GM19025 (cell line): ENCODE results near the gene NECTIN1.
A peak's percentile ranks its signal among the peaks of the same experiment; 100 is the strongest.

Experiments
- ATAC-seq: cut with Tn5 transposase; IDR thresholded peaks from one replicate; pipeline ENCODE4 v1.9.1; 2021; ENCODE audit warnings: mild to moderate bottlenecking, low read depth, moderate library complexity; ENCODE audit not compliant: unreplicated experiment

NECTIN1 gene

DNA sequence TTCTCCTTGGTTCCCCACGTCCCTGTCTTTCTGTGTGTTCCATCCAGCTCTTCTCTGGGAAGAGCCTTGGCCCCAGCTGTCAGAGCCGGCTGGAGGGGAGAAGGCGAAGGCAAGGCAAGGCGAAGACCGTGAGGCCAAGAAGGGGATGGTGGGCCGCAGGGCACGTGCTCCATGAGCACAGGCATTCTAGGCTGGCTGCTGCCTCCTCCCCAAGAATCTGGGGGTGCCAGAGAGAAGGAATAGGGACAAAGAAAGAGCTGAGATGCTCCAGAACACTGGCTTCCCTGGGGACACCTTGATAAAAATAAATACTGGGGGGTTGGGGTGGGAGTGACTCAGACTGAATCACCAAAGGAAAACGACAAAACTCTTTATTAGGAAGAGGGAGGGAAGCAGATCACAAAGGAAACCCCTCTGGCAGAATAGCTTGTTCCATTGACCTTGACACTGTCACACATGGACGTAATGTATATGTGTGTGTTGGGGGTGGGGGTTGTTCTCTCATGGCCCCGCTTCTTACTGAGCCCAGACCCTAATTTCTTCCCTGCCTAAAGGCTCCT lies 52.5 kb downstream of the NECTIN1 start:
- ATAC-seq = no peak

DNA sequence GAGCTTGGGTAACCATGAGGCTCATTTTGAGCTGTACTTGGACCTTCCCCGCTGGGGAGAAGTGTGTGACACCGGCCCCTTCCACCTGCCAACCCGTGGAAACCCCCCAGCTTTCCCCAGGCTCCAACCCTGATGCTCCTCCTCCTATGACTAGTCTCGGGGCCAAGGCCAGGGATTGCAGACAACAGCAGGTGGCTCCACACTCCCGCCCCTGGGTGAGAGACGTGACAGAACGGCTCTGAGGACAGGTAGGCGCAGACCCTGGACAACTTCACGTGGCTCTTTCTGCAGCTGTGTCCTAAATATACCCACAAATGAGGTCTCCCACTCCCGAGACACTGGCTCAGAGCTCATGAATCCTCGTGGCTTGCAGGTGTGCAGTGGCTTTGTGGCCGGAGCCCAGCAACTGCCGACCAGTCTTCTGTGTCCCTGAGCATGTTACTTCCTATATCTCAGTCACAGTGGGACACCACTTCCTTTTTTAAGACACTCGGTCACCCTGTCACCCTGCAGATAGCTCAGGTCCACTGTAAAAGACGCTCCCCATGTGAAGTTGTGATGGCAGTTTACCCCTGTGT lies 55.2 kb downstream of the NECTIN1 start:
- ATAC-seq = peak; percentile 89

DNA sequence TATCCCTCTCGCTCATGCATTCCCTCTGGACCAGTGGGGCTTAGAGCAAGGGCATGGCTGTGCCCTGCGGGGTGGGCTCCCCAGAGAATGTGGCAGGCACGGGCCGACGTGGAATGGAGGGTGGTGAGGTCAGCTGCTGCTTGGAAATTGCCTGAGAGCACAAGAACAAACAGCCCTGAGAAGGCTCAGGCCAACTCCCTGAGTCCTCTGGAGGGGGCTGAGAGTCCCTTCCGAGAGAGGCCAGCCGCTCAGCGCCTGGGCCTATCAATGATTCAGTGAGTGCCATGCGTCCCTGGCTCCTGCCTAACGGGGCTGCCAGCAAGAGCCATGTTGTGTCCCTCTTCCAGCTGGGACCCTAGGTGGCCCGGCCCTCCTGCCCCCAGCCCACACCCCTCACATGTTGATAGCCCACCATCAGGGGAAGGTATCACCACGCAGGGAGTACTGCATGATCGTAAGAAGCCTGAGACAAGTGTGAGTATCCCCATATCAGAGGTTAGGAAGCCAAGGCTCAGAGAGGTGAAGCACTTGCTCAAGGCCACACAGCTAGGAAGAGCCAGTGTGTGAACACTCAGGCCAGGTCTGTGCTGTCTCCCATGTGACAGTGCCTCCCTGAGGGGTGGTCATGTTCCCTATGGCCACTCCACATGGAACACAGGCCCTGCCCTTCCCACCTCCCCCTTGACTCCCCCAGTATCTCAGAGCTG lies 55.8 kb downstream of the NECTIN1 start:
- ATAC-seq = no peak

DNA sequence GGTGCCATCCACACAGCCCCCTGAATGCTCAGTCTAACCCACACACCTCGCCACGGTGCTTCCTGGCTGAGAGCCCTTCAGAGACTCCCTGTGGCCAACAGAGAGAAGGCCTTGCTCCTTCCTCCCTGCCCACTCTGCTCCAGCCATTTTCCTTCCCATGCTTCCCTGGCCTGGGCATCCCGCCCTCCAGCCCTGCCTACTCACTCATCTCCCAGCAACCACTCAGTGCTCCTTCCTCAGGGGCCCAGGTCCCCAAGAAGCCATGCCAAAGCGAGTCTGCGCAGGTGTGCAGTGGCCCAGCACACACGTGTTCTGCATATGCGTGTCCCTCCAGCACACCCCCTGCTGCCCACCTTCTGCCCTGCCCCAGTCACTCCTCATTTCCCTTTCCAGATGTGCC lies 56.4 kb downstream of the NECTIN1 start:
- ATAC-seq = no peak

DNA sequence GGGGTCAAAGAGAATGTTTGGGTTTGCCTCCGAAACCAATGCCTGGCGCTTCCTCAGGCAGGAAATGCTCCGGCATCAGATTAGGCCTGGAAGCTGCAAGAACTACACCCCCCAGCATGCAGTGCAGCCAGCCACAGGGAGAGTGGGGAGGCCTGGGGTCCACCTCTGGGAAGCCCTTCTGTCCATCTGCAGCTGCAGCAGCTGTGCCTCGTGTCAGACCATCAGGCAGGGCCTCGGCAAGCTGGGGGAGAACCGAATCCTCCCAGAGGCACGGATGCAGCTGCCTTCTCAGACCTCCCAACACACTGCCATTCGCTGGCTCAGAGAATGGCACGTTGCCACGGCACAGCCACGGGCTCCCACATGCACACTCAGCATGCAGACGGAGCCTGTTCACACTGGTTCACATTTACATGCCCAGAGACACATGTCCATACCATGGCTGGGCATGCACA lies 57.4 kb downstream of the NECTIN1 start:
- ATAC-seq = no peak

DNA sequence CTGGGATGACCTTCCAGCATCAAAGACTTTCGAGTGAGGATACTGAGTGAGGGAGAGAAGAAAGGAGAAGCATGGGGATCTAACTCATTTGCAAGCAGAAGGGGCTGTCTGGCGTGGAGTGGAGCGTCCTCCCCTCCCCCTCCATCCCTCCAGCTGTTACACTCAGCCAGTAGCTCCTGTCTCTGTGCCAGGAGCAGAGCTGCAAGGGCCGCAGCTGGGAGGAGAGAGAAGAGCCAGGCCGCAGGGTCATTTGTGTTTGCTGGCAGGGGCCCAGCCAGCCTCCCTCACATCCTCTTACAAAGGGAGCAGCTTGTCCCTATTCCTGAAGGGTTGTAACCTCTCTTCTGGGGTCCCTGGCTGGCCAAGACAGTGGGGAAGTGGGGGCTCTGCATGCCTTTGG lies 57.9 kb downstream of the NECTIN1 start:
- no peak for ATAC-seq

DNA sequence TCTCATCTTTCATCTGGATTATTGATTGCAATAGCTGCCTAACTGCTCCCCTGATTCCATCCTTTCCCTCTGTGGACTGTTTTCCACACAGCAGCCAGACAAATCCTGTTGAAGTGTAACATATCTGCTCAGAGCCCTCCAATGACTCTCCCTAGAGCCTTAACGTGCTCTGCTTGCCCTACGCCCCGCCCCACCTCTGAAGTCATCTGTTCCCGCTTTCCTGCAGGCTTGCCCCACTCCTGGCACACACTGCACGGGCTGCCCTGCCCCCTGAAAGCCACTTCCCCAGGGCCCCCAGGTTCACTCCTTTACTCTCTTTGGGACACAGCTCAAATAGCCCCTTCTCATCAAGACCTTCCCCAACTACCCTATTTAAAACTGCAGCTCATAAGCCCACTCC lies 59.5 kb downstream of the NECTIN1 start:
- ATAC-seq = no peak

DNA sequence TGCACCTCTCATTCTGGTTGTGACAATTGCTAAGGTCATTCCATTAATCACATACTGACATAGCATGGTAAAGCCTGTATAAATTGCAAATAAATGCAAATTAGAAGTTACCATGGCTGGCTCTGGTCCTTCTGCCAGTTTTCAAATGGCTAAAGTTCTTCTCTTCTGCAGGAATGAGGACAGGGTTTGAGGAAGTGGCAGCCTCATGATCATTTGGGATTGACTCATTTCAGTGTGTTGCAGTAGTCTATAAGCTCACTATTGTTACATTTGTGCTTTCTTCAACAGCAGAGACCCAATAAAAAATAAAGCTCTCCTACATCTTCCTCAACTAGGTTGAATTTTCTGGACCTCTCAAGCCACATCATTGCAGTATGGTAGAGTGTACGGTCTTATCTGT lies 60.3 kb downstream of the NECTIN1 start:
- no peak for ATAC-seq

DNA sequence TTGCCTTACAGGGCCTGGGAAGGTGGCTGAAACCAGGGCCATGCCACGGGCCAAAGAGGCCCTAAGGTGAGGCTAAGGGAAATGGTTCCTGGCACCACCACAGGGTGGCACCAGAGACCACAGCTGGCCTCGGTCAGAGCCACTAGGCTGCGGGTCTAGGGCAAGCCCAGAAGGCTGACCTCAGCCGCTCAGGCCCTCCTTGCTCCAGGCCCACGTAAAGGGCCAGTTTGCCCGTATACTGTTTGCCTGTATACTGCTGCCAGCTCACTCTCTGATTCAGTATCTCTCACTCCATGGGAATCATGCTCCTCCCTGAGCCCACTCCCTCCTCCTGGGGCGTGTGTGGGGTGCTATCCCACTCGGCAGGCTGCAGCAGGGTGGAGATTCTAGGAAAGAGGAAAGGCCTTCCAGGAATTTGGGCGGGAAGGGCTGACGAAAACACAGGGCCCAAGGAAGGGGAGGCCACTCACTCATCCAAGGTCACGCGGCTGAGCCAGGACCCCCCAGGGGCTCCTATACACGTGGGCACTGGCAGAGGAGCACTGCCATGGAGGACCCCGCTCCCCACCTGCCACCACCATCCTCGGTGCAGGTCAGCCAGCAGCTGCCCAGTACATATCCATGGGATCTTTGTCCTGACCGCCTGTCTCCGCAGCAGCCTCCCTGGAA lies 62.4 kb downstream of the NECTIN1 start:
- peak; percentile 92 for ATAC-seq

DNA sequence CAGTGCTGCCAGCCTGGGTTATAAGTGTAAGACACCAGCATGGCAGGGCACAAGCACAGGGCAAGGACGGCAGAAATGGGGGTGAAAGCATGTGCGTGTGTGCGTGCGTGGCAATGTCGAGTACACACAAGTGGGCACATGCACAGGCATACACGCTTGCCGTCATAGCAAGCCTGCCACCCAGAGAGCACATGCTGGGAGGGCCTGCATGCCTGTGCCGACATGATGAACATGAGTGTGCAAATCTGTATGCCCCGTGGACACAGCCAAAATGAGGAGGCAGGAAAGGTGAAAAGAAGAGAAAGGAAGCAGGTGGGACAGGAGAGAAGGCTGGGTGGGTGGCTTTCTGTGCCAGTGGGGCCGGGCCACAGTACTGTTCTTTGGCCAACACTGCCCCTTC lies 62.9 kb downstream of the NECTIN1 start:
- no peak for ATAC-seq

DNA sequence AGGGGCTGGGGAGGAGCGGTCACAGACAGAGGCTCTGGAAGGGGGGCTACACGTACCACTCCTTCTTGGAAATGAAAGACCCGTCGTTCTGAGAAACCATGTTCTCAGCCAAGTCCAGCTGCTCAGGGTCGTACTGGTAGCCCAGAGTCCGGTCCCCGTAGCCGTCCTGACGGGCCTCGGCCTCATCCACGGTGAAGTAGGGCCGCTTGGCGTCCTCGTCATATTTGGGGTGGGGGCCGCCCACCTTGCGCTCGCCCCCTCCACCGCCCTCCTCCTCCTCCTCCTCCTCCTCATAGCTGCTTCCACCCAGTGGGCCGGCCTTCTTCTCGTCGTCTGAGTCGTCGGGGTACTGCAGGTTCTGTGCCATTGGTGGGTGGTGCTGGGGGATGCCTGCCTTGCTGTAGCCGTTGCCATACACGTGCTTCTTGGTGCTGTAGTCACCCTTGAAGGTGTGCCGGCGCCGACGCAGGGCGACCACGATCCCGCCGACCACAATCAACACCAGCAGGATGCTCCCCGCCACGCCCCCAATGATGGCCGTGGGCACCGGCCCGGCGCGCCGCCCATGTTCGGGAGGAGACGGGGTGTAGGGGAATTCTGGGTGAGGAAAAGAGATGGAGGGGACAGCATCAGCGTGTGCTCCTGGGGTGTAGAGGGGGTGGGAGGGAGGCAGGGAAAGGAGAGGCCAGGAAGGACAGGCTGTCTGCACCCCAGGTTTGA lies 64.1 kb downstream of the NECTIN1 start:
- no peak for ATAC-seq

DNA sequence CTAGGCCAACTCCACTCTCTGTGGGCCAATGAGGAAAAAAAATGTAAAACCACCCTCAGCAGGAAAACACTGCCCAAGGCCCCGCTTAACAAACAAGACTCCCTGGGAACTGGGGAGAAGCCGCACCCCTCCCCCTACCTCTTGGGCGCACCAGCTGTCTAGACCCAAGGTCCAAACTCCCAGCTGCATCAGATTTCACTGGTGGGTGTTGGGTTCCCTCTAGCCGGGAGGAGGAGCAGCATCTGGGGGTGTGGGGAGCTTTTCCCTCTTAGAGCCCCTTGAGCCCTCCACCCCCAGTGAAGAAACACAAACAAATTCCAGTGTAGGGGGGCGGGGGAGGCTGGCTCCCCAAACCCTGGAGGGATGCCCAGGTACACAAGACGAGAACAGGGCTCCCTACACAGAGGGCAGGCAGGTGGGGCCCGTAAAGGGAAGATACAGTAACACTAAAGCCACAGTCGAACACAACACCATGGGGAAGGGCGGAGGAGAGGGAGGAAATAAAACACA lies 64.9 kb downstream of the NECTIN1 start:
- no peak for ATAC-seq

DNA sequence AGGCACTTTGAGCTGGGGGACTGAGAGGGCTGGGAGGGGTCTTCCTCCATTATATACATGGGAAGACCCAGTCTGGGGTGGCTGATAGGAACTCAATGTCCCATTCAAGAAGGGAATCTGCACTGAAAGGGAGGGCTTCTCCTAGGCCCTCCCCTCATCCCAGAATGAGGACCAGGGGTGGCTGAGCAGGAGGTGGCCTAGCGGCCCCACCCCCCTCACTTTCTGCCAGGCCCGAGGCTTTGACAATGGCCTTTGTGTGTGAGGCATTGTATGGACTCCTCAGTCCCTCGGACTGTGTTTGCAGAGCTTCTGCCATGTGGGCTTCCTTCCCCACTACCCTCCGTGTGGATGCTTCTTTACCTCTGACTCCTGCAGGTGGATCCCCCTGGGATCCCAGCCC lies 65.7 kb downstream of the NECTIN1 start:
- no peak for ATAC-seq

DNA sequence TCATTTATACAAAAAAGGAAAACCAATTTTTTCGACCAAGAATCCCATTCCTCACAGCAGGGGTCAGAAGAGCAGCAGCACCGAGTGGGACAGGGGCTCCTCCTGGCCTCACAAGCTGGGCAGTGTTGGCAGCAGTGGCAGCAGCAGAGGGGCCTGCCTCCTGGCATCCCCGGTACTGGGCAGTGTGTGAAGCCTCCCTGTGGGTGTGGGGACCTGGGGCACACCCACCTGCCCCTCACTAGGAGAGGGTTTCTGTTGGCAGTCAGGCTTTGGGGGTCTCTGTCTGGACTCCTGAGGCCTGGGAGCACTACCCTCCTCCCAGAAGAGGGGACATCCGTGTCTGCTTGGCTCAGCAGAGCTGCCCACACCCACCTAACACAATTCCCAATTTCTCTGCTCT lies 67.8 kb downstream of the NECTIN1 start:
- no peak for ATAC-seq

DNA sequence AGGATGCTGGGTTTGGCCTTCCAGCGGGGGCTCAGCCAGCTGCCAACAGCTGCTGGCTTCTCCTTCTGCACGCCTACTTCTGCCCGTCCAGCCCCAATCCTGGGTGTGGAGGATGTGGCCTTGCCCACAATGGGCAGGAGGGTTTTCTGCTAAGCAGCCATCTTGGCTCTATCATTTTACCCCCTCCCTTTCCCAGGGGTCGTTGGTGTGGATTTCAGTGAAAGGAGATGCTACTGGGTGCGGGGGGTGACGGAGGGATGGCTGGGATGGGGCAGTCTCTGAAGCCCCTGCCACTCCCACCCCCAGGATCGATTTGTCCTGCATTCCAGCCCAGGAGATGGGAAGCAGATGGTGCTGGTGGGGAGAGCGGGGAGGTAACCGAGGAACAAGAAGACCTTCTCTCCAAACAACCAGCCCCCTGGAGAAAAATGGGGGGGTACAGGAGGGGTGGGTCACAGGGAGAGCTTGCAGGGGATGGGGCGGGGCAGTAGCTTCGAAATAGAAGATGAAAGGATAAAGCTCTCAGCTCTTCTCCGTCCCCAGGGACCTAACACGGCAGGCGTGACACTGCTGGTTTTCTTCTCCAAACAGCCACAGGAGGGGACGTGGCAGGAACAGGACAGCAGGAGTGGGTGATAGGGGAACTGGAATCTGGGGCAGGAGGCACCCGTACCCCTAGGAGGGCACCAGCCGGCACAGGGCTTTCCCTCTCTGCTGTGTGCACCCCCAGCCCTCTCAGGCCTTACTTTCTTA lies 68.9 kb downstream of the NECTIN1 start:
- no peak for ATAC-seq

DNA sequence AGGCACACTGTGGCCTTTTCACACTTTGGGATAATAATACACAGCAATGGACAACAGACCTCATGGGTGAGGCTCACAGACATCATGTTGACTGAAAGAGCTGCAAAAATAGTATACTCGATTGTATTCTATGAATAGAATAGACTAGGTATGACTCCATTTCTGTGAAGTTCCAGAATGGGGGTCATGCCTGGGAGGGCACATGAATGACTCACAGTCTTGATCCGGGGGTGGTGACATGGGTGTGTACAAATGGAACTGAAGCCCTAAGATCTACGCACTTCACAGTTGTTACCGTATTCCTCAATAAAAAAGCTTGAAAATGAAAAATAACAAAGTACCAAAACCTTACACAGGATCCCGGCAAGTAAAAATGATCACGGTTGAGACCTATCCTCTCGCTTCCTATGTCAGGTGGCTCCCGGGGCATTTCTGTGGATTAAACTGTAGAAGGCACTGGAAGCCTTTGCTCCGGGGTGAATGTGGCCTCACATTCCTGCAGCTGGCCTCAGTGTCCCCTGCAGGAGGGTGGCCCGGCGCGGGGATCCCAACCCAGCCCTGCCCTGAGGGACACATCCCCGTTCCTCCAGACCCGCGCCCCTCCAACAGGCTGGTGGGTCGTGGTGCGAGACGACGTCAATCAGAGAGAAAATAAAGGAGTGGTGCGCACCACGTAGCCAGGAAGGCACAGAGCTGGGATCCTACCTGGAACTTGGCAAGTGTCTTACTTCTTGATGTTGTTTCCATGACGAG lies 75.9 kb downstream of the NECTIN1 start:
- no peak for ATAC-seq

DNA sequence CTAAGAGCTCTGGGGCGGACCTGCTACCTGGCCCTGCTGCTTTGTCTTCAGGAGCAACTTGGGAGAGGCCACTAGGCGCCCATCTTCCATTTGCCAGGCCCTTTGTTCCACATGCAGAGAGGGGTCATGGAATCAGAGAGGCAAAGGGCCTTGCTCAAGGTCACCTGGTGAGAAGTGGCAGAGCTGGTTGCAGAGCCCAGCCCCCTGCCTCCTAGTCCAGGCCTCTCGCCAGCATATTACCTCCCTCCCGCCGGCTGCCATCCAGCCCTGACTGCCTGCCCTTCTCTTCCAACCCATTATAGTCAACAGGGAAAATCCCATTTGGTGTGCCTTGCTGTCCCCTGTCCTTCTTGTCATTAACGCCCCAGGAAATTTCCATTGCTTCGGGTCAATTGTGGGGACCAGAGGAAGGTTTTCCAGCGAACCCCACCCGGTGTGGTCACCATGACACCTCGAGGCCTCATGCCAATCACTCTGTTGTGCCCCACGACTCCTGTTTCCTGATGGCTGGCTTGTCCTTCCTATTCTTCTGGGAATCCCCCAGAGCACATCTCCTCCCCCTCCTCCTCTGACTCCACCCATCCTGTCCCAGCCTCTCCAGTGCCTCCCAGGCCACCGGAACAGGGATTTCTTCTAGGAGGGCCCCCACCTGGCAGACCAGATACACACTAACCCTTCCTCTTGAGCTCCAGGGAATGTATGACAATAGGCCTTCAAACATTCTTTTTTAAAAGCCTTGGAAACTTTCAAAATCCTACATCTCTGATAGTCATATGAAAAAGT lies 77.0 kb downstream of the NECTIN1 start:
- no peak for ATAC-seq

DNA sequence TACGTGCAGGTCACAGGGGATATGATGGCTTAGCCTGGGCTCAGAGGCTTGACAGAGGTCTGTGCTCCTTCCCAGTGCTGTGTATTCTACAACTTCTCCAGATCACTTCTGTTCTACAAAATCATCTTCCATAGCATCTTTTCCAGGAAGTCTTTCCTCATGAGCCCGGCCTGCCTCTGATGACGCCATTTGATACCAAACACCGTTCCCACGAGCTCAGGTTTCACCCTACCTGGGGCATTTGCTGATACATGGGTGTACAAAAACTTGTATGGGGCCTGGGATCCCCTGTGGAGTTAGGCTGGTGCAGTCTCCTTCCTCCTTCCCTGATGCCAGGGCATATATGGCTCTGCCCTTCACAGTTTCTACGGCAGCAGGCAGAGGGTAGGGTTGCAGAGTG lies 78.7 kb downstream of the NECTIN1 start:
- no peak for ATAC-seq

DNA sequence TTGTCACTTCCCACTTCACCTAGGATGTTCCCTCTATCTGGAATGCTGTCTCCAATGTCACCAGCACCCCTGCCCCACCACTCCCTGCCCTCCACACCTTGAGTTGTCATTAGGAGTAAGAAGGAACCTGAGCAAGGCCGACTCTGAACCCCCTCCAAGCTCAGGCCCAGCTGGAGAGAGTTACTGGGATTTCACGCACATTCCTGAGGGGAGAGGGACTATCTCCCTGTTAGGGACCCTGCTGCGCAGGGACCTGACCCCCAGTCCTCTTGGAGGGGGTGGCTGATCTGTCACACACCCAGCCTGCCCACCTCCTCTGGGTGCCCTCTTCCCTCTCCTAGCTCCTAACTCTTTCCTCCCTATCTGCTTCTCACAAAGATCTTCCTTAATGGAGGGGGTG lies 81.7 kb downstream of the NECTIN1 start:
- no peak for ATAC-seq
